ENCODE results near the gene TLN1. TPM values are rescaled to one million over a fixed set of nuclear protein-coding genes. Genes with fewer than 3 reads are reported as not detected.

Gene TLN1
- total RNA-seq, 1 experiment from 2014 or later = 122 TPM

GRCh38 chr9:35660966-35661415, 71.0 kb downstream of the TLN1 start:
- in situ Hi-C loops (cut with HindIII; ENCODE audit: low pct_unique_long_range_greater_than_20kb, low sequenced_read_pairs) = no loop called here
- peak; percentile 29 for DNase-seq (ENCODE audit: low read depth)

GRCh38 chr9:35659340-35659739, 72.7 kb downstream of the TLN1 start:
- in situ Hi-C loops (cut with HindIII; ENCODE audit: low pct_unique_long_range_greater_than_20kb, low sequenced_read_pairs) = no loop called here
- no peak for DNase-seq (ENCODE audit: low read depth)

- in situ Hi-C loops (cut with HindIII; ENCODE audit: low pct_unique_long_range_greater_than_20kb, low sequenced_read_pairs) = no loop called here
- DNase-seq (ENCODE audit: low read depth) = no peak
Measured at GRCh38 chr9:35658968-35659220, 73.1 kb downstream of the TLN1 start.

GRCh38 chr9:35658137-35658967, 73.6 kb downstream of the TLN1 start, which contains the start of gene CCDC107:
Gene CCDC107, plus strand, starts transcription at chr9:35658292. Its CDS starts 88 bp downstream, at chr9:35658380.
- peak; percentile 79 for DNase-seq (ENCODE audit: low read depth)
- in situ Hi-C loops (cut with HindIII; ENCODE audit: low pct_unique_long_range_greater_than_20kb, low sequenced_read_pairs) = no loop called here

- peak; percentile 96 for DNase-seq (ENCODE audit: low read depth)
- in situ Hi-C loops (cut with HindIII; ENCODE audit: low pct_unique_long_range_greater_than_20kb, low sequenced_read_pairs) = no loop called here
Measured at GRCh38 chr9:35657546-35658136, 74.4 kb downstream of the TLN1 start, which contains the start of gene RMRP. Gene RMRP, minus strand, starts transcription at chr9:35658019.

- in situ Hi-C loops (cut with HindIII; ENCODE audit: low pct_unique_long_range_greater_than_20kb, low sequenced_read_pairs) = no loop called here
Measured at GRCh38 chr9:35656831-35657545, 75.0 kb downstream of the TLN1 start.

GRCh38 chr9:35656348-35656747, 75.6 kb downstream of the TLN1 start:
- in situ Hi-C loops (cut with HindIII; ENCODE audit: low pct_unique_long_range_greater_than_20kb, low sequenced_read_pairs) = no loop called here
- no peak for DNase-seq (ENCODE audit: low read depth)

More at GRCh38 chr9:35656831-35657545, 75.0 kb downstream of the TLN1 start:
- no peak for DNase-seq (ENCODE audit: low read depth)

GRCh38 chr9:35653611-35654010, 78.4 kb downstream of the TLN1 start:
- no peak for DNase-seq (ENCODE audit: low read depth)
- in situ Hi-C loops (cut with HindIII; ENCODE audit: low pct_unique_long_range_greater_than_20kb, low sequenced_read_pairs) = no loop called here

GRCh38 chr9:35652829-35653209, 79.2 kb downstream of the TLN1 start:
- in situ Hi-C loops (cut with HindIII; ENCODE audit: low pct_unique_long_range_greater_than_20kb, low sequenced_read_pairs) = no loop called here

GRCh38 chr9:35651956-35652828, 79.8 kb downstream of the TLN1 start:
- in situ Hi-C loops (cut with HindIII; ENCODE audit: low pct_unique_long_range_greater_than_20kb, low sequenced_read_pairs) = no loop called here
- DNase-seq (ENCODE audit: low read depth) = no peak

More at GRCh38 chr9:35652829-35653209, 79.2 kb downstream of the TLN1 start:
- no peak for DNase-seq (ENCODE audit: low read depth)

GRCh38 chr9:35650341-35651158, 81.4 kb downstream of the TLN1 start, which contains the start of gene SIT1:
Gene SIT1, minus strand, starts transcription at chr9:35650931. Its CDS starts 78 bp downstream, at chr9:35650853.
- DNase-seq (ENCODE audit: low read depth) = no peak
- in situ Hi-C loops (cut with HindIII; ENCODE audit: low pct_unique_long_range_greater_than_20kb, low sequenced_read_pairs) = no loop called here

- in situ Hi-C loops (cut with HindIII; ENCODE audit: low pct_unique_long_range_greater_than_20kb, low sequenced_read_pairs) = no loop called here
Measured at GRCh38 chr9:35649431-35650340, 82.3 kb downstream of the TLN1 start.

More at GRCh38 chr9:35649431-35650340, 82.3 kb downstream of the TLN1 start:
- no peak for DNase-seq (ENCODE audit: low read depth)

Other genes starting within 250 kb of the TLN1 start
- 6.1 and 8.2 TPM in 2 replicates for gene RUSC2, start 242.1 kb downstream of the TLN1 start, total RNA-seq (2014; rRNA removed; shearing (Covaris generic); ENCODE audit: low replicate concordance)
- gene TESK1, start 126.9 kb downstream of the TLN1 start, total RNA-seq (2014; rRNA removed; shearing (Covaris generic); ENCODE audit: low replicate concordance) = 2.9 and 3.0 TPM in 2 replicates
- gene CD72, start 113.8 kb downstream of the TLN1 start, total RNA-seq (2014; rRNA removed; shearing (Covaris generic); ENCODE audit: low replicate concordance) = 0.12 and 0.68 TPM in 2 replicates
- gene SIT1, start 81.3 kb downstream of the TLN1 start, total RNA-seq (2014; rRNA removed; shearing (Covaris generic); ENCODE audit: low replicate concordance) = not detected in 2 replicates
- 4,579 and 6,436 TPM in 2 replicates for gene RMRP, start 74.2 kb downstream of the TLN1 start, total RNA-seq (2014; rRNA removed; shearing (Covaris generic); ENCODE audit: low replicate concordance)
- gene CCDC107, start 73.9 kb downstream of the TLN1 start, total RNA-seq (2014; rRNA removed; shearing (Covaris generic); ENCODE audit: low replicate concordance) = 3.5 and 19.6 TPM in 2 replicates
- 7.8 and 10.4 TPM in 2 replicates for gene ARHGEF39, start 67.0 kb downstream of the TLN1 start, total RNA-seq (2014; rRNA removed; shearing (Covaris generic); ENCODE audit: low replicate concordance)
- 0.30 and 11.6 TPM in 2 replicates for gene CA9, start 58.3 kb downstream of the TLN1 start, total RNA-seq (2014; rRNA removed; shearing (Covaris generic); ENCODE audit: low replicate concordance)
- gene TPM2, start 42.3 kb downstream of the TLN1 start, total RNA-seq (2014; rRNA removed; shearing (Covaris generic); ENCODE audit: low replicate concordance) = 2.4 and 7.8 TPM in 2 replicates
- gene CREB3, start 471 bp upstream of the TLN1 start, total RNA-seq (2014; rRNA removed; shearing (Covaris generic); ENCODE audit: low replicate concordance) = 53.3 and 55.1 TPM in 2 replicates
- gene GBA2, start 17.0 kb upstream of the TLN1 start, total RNA-seq (2014; rRNA removed; shearing (Covaris generic); ENCODE audit: low replicate concordance) = 17.7 and 24.7 TPM in 2 replicates
- gene RGP1, start 17.1 kb upstream of the TLN1 start, total RNA-seq (2014; rRNA removed; shearing (Covaris generic); ENCODE audit: low replicate concordance) = 5.7 and 7.4 TPM in 2 replicates
- gene MSMP, start 22.1 kb upstream of the TLN1 start, total RNA-seq (2014; rRNA removed; shearing (Covaris generic); ENCODE audit: low replicate concordance) = not detected in 2 replicates
- gene NPR2, start 59.4 kb upstream of the TLN1 start, total RNA-seq (2014; rRNA removed; shearing (Covaris generic); ENCODE audit: low replicate concordance) = 2.0 TPM in 1 of 2 replicates, not detected in the other
- gene SPAG8, start 80.1 kb upstream of the TLN1 start, total RNA-seq (2014; rRNA removed; shearing (Covaris generic); ENCODE audit: low replicate concordance) = 0.24 TPM in 1 of 2 replicates, not detected in the other
- gene HINT2, start 82.8 kb upstream of the TLN1 start, total RNA-seq (2014; rRNA removed; shearing (Covaris generic); ENCODE audit: low replicate concordance) = 21.5 and 75.0 TPM in 2 replicates
- gene FAM221B, start 96.5 kb upstream of the TLN1 start, total RNA-seq (2014; rRNA removed; shearing (Covaris generic); ENCODE audit: low replicate concordance) = not detected in 2 replicates
- 0.38 and 1.5 TPM in 2 replicates for gene TMEM8B, start 97.0 kb upstream of the TLN1 start, total RNA-seq (2014; rRNA removed; shearing (Covaris generic); ENCODE audit: low replicate concordance)
- not detected in 2 replicates for gene OR13J1, start 138.2 kb upstream of the TLN1 start, total RNA-seq (2014; rRNA removed; shearing (Covaris generic); ENCODE audit: low replicate concordance)
- gene HRCT1, start 174.0 kb upstream of the TLN1 start, total RNA-seq (2014; rRNA removed; shearing (Covaris generic); ENCODE audit: low replicate concordance) = 26.7 and 36.7 TPM in 2 replicates
- gene SPAAR, start 177.3 kb upstream of the TLN1 start, total RNA-seq (2014; rRNA removed; shearing (Covaris generic); ENCODE audit: low replicate concordance) = not detected in 2 replicates
- gene OR2S2, start 226.0 kb upstream of the TLN1 start, total RNA-seq (2014; rRNA removed; shearing (Covaris generic); ENCODE audit: low replicate concordance) = not detected in 2 replicates